Vagina (tissue), 2 donors: ENCODE data around the gene RBMX. TPM values are rescaled to one million over a fixed set of nuclear protein-coding genes. Genes with fewer than 3 reads are reported as not detected.

ENCODE experiments used
- DNase-seq, 2 donors: peaks; one replicate each; pipeline ENCODE4 v3.0.0-alpha.2; 2017; ENCODE audit errors: extremely low spot score in 2 of 2
- H3K27ac ChIP-seq: fragments of 200-600 bp; sonication (generic); one replicate; pipeline ENCODE4 v1.5.1; 2019
- H3K27me3 ChIP-seq: fragments of 200-600 bp; sonication (generic); one replicate; pipeline ENCODE4 v1.5.1; 2019
- H3K36me3 ChIP-seq, 2 donors: fragments of 200-600 bp; sonication (generic); one replicate each; pipeline ENCODE4 v1.5.1; 2017 to 2019
- H3K4me1 ChIP-seq: fragments of 200-600 bp; sonication (generic); one replicate; pipeline ENCODE4 v1.5.1; 2019
- H3K4me3 ChIP-seq, 2 donors: fragments of 200-600 bp; sonication (generic); 1 replicate in 1 of 2; 2 replicates in 1 of 2; pipeline ENCODE4 v1.5.1; 2016 to 2019
- H3K9me3 ChIP-seq: fragments of 200-600 bp; sonication (generic); one replicate; pipeline ENCODE4 v1.5.1; 2019
- CTCF ChIP-seq, 3 experiments: fragments of 450-650 bp in 2 of 3; fragments of 200-600 bp in 1 of 3; sonication (generic) in 1 of 3; IDR thresholded peaks; one replicate each; pipeline ENCODE4 v1.5.1; 2017 to 2019; ENCODE audit warnings: antibody characterized with exemption in 3 of 3, mild to moderate bottlenecking in 2 of 3, moderate library complexity in 2 of 3
- POLR2A ChIP-seq, 2 donors: fragments of 450-650 bp; IDR thresholded peaks; one replicate each; pipeline ENCODE4 v1.6.1; 2017; ENCODE audit warnings: antibody characterized with exemption in 2 of 2, mild to moderate bottlenecking in 2 of 2, moderate library complexity in 2 of 2
- POLR2AphosphoS5 ChIP-seq, 2 donors: sonication (generic); formaldehyde crosslinking; IDR thresholded peaks; one replicate each; pipeline ENCODE4 v1.9.0; 2017; ENCODE audit warnings: antibody characterized with exemption in 2 of 2, mild to moderate bottlenecking in 2 of 2, low read depth in 1 of 2; ENCODE audit not compliant: insufficient read depth in 1 of 2
- intact Hi-C: fragments of 100-400 bp; cut with DNase I; formaldehyde crosslinking; loops from one replicate; pipeline ENCODE4 v1.15.1; 2023
- total RNA-seq: library from RNA; depleted of rRNA; stranded (reverse); fragments of >200 nt; gene quantifications from one replicate; pipeline ENCODE4 v1.2.3, GENCODE V29; 2016

RBMX gene
- total RNA-seq, 1 donor from 2014 or later, result 193 TPM

- Histone ChIP-seq H3K36me3 (peaks cover 0 to 17% of the 10 kb centered on the region in 2 donors), H3K27ac (no peak overlapping the region)
- intact Hi-C loops, result no loop called here
These were observed 10.5 kb downstream of the RBMX start for GRCh38 chrX:136870064-136870463.

GRCh38 chrX:136868283-136869055 is 12.1 kb downstream of the RBMX start:
- no peak for DNase-seq
- TF ChIP-seq POLR2A (IDR thresholded peaks at IDR 0.05) (no peak), CTCF (IDR thresholded peaks at IDR 0.05) (no peak), POLR2AphosphoS5 (IDR thresholded peaks at IDR 0.05; ENCODE audit: insufficient read depth in 1 of 2, low read depth in 1 of 2) (no peak)
- Histone ChIP-seq H3K27ac (no peak overlapping the region), H3K4me3 (no peak overlapping the region), H3K27me3 (no peaks in the 10 kb centered on the region), H3K4me1 (no peaks in the 10 kb centered on the region), H3K9me3 (no peaks in the 10 kb centered on the region), H3K36me3 (peaks cover 0 to 14% of the 10 kb centered on the region in 2 donors)
- intact Hi-C loops, result no loop called here

More at GRCh38 chrX:136870064-136870463, 10.5 kb downstream of the RBMX start:
- no peak for DNase-seq
- no peaks in the 10 kb centered on the region for H3K4me1 ChIP-seq
- H3K9me3 ChIP-seq, result no peaks in the 10 kb centered on the region
- H3K4me3 ChIP-seq, result no peak overlapping the region
- TF ChIP-seq POLR2AphosphoS5 (IDR thresholded peaks at IDR 0.05; ENCODE audit: insufficient read depth in 1 of 2, low read depth in 1 of 2) (no peak), POLR2A (IDR thresholded peaks at IDR 0.05) (no peak), CTCF (IDR thresholded peaks at IDR 0.05) (no peak)
- no peaks in the 10 kb centered on the region for H3K27me3 ChIP-seq

GRCh38 chrX:136867518-136867917 is 13.0 kb downstream of the RBMX start:
- no peak overlapping the region for H3K27ac ChIP-seq
- no peaks in the 10 kb centered on the region for H3K9me3 ChIP-seq
- TF ChIP-seq POLR2A (IDR thresholded peaks at IDR 0.05) (no peak), CTCF (IDR thresholded peaks at IDR 0.05) (no peak), POLR2AphosphoS5 (IDR thresholded peaks at IDR 0.05; ENCODE audit: insufficient read depth in 1 of 2, low read depth in 1 of 2) (no peak)
- H3K4me1 ChIP-seq, result no peaks in the 10 kb centered on the region
- no peak for DNase-seq
- peaks cover 0 to 14% of the 10 kb centered on the region in 2 donors for H3K36me3 ChIP-seq
- no peaks in the 10 kb centered on the region for H3K27me3 ChIP-seq
- intact Hi-C loops, result no loop called here
- H3K4me3 ChIP-seq, result no peak overlapping the region

GRCh38 chrX:136867096-136867491 is 13.4 kb downstream of the RBMX start:
- no peaks in the 10 kb centered on the region for H3K9me3 ChIP-seq
- no peak overlapping the region for H3K4me3 ChIP-seq
- H3K27me3 ChIP-seq, result no peaks in the 10 kb centered on the region
- peaks cover 0 to 13% of the 10 kb centered on the region in 2 donors for H3K36me3 ChIP-seq
- no peak overlapping the region for H3K27ac ChIP-seq
- H3K4me1 ChIP-seq, result no peaks in the 10 kb centered on the region
- intact Hi-C loops, result no loop called here
- DNase-seq, result no peak
- TF ChIP-seq POLR2AphosphoS5 (IDR thresholded peaks at IDR 0.05; ENCODE audit: insufficient read depth in 1 of 2, low read depth in 1 of 2), result no peak
- TF ChIP-seq CTCF (IDR thresholded peaks at IDR 0.05), result no peak
- TF ChIP-seq POLR2A (IDR thresholded peaks at IDR 0.05), result no peak
